ENCODE results near the gene CLRN1. TPM values are rescaled to one million over a fixed set of nuclear protein-coding genes. Genes with fewer than 3 reads are reported as not detected.

Gene CLRN1
- total RNA-seq, 1 experiment from 2014 or later: not detected

GRCh38 chr3:150899141-150899540 is 73.4 kb downstream of the CLRN1 start:
- TF ChIP-seq NR2C2 (CRISPR knock-in tag; IDR thresholded peaks at IDR 0.05) (no peak), MAX (CRISPR knock-in tag; IDR thresholded peaks at IDR 0.05) (no peak), ZNF121 (CRISPR knock-in tag; IDR thresholded peaks at IDR 0.05) (no peak), STAT6 (CRISPR knock-in tag; conservative IDR thresholded peaks at IDR 0.05; ENCODE audit: low read depth) (no peak), ZNF232 (CRISPR knock-in tag; IDR thresholded peaks at IDR 0.05) (no peak), ZNF512 (CRISPR knock-in tag; IDR thresholded peaks at IDR 0.05; ENCODE audit: borderline replicate concordance) (no peak), ZNF219 (CRISPR knock-in tag; IDR thresholded peaks at IDR 0.05; ENCODE audit: borderline replicate concordance) (no peak), SP1 (CRISPR knock-in tag; conservative IDR thresholded peaks at IDR 0.05) (no peak), ETV6 (CRISPR knock-in tag; IDR thresholded peaks at IDR 0.05) (no peak), JAZF1 (CRISPR knock-in tag; IDR thresholded peaks at IDR 0.05) (no peak), CTCF (IDR thresholded peaks at IDR 0.05) (no peak), GABPB1 (CRISPR knock-in tag; IDR thresholded peaks at IDR 0.05) (no peak)
- Mint-ChIP-seq H3K4me3 (no peak overlapping the region), H3K27ac (no peak overlapping the region), H3K9me3 (no peaks in the 10 kb centered on the region), H3K27me3 (ENCODE audit: low read depth) (no peaks in the 10 kb centered on the region), H3K4me1 (peaks cover 6% of the 10 kb centered on the region), H3K36me3 (no peaks in the 10 kb centered on the region)
- DNase-seq (ENCODE audit: low spot score) (no peak), ATAC-seq (no peak)
- CTCF ChIA-PET: no interaction called here
- POLR2A ChIA-PET: no interaction called here

GRCh38 chr3:150898046-150898754 is 74.3 kb downstream of the CLRN1 start:
- DNase-seq (ENCODE audit: low spot score): no peak
- Mint-ChIP-seq H3K27ac (no peak overlapping the region), H3K9me3 (no peaks in the 10 kb centered on the region), H3K4me3 (no peak overlapping the region), H3K4me1 (peaks cover 6% of the 10 kb centered on the region), H3K27me3 (ENCODE audit: low read depth) (no peaks in the 10 kb centered on the region), H3K36me3 (no peaks in the 10 kb centered on the region)
- ATAC-seq: no peak
- POLR2A ChIA-PET: no interaction called here
- CTCF ChIA-PET: no interaction called here
- no peak for TF ChIP-seq NFYB (CRISPR knock-in tag; conservative IDR thresholded peaks at IDR 0.05; ENCODE audit: low read depth)
- no peak for TF ChIP-seq ZNF317 (CRISPR knock-in tag; IDR thresholded peaks at IDR 0.05; ENCODE audit: borderline replicate concordance, low read depth)
- TF ChIP-seq FOXP4 (CRISPR knock-in tag; IDR thresholded peaks at IDR 0.05): no peak
- TF ChIP-seq SOX15 (CRISPR knock-in tag; IDR thresholded peaks at IDR 0.05): no peak
- no peak for TF ChIP-seq FOXJ3 (CRISPR knock-in tag; IDR thresholded peaks at IDR 0.05; ENCODE audit: borderline replicate concordance)
- no peak for TF ChIP-seq ZNF532 (CRISPR knock-in tag; IDR thresholded peaks at IDR 0.05; ENCODE audit: borderline replicate concordance)
- TF ChIP-seq ZNF512 (CRISPR knock-in tag; IDR thresholded peaks at IDR 0.05; ENCODE audit: borderline replicate concordance): no peak
- no peak for TF ChIP-seq GTF2I (CRISPR knock-in tag; conservative IDR thresholded peaks at IDR 0.05)
- TF ChIP-seq CBFB (CRISPR knock-in tag; IDR thresholded peaks at IDR 0.05; ENCODE audit: low read depth): no peak

Data from WTC11 (cell line).